Ammon's horn (tissue), 1 donor: Measurements from ENCODE around the gene CST5.
"Not testable (repeated sequence)": the region's sequence is repeated elsewhere in the genome, so short reads cannot be mapped to it uniquely, and the experiment has no call there.

Experiments used
- DNase-seq: peaks from one replicate; pipeline ENCODE4 v3.0.0-alpha.2; 2016; ENCODE audit warnings: low spot score

The CST5 gene

DNA sequence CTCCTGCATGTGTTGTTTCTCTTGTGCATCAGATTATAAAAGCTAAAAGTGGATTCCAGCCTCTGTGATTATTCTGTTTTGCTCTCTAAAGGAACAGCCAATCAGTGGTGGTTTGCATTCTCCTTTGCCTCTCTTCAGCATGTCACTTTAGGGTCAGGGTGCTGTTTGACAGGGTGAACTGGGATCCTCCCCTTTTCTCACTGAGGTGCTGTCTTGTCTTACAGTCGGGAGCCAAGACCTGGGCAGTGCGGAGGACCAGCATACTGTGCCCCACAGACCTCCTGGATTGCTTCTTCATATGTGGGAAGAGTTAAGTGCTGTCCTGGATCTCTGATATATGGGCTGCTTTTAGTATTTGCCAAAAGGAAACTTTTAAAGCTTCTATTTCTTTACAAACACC is 37.9 kb downstream of the CST5 start:
- DNase-seq, result no peak

DNA sequence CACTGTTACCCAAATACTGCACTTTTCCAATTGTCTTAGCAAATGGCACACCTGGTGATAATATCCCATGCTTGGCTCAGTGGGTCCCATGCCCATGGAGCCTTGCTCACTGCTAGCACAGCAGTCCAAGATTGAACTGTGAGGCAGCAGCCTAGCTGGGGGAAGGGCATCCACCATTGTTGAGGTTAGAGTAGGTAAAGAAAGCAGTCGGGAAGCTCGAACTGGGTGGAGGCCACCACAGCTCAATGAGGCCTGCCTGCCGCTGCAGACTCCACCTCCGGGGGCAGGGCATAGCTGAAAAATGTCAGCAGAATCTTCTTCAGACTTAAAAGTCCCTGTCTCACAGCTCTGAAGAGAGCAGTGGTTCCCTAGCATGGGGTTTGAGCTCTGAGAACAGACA is 43.8 kb downstream of the CST5 start:
- no peak for DNase-seq

GRCh38 chr20:23832775-23833513 is 46.6 kb downstream of the CST5 start:
- DNase-seq, result no peak

DNA sequence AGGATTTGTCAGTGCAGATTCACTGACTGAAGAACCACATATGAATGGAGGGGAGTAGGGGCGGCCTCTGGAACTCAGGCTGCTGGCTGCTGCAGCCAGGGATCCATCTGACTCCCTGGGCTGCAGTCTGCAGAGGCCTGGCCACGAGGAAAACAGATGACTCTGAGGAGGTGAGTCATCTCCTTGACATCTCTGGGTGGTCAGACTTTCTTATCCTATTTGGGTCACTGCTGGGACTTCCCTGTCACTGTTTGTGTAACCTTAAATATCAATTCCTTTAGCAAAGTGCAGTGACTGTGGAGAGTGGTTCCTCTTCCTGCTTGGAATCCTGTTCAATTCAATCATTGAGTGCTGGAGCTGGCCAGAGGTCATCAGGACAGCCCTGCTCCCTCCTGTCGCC is 47.6 kb downstream of the CST5 start:
- DNase-seq, result not testable (repeated sequence)

GRCh38 chr20:23826541-23827021 is 53.0 kb downstream of the CST5 start, which contains the start of gene CST2:
Gene CST2, minus strand, starts transcription at chr20:23826729. Its CDS starts 69 bp downstream, at chr20:23826660.
- no peak for DNase-seq
